ENCODE measurements around the gene CBARP. TPM values are rescaled to one million over a fixed set of nuclear protein-coding genes. Genes with fewer than 3 reads are reported as not detected.

Gene CBARP
- polyA plus RNA-seq, 1 experiment, result 1.6 TPM

DNA sequence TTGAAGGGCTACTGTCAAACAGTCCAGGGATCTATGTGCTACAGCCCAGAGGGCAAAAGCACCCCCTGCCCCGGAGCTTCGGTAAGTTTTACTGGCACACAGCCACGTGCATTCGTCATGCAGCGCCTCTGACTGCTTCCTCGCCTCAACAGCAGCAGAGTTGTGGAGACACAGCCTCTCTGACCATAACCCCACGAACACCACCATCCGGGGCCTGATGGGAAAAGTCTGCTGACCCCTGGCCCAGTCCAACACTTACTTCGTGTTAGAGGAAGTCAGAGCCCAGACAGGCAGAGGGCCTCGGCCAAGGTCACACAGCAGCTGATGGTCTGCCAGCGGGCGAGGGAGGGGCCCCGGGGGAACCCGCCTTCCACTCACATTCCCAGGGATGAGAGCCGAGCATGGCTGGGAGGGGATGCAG lies 5.1 kb downstream of the CBARP start:
- POLR2A ChIA-PET, result interaction anchor here (0.6 kb wide), 1 partner anchor 37 kb away, joined by 13 read pairs; no protein-coding TSS in a partner anchor
- CTCF ChIA-PET, result interaction anchor here (0.9 to 1.8 kb wide), 2 partner anchors 9 to 12 kb away, joined by 3 to 8 read pairs; no protein-coding TSS in a partner anchor
- no peaks in the 10 kb centered on the region for H3K27me3 ChIP-seq (ENCODE audit: control insufficient read depth, insufficient read depth, low read length)
- H3K36me3 ChIP-seq (ENCODE audit: control insufficient read depth, insufficient read depth, low read length), result peaks cover 10% of the 10 kb centered on the region
- TF ChIP-seq, protein P1, sequence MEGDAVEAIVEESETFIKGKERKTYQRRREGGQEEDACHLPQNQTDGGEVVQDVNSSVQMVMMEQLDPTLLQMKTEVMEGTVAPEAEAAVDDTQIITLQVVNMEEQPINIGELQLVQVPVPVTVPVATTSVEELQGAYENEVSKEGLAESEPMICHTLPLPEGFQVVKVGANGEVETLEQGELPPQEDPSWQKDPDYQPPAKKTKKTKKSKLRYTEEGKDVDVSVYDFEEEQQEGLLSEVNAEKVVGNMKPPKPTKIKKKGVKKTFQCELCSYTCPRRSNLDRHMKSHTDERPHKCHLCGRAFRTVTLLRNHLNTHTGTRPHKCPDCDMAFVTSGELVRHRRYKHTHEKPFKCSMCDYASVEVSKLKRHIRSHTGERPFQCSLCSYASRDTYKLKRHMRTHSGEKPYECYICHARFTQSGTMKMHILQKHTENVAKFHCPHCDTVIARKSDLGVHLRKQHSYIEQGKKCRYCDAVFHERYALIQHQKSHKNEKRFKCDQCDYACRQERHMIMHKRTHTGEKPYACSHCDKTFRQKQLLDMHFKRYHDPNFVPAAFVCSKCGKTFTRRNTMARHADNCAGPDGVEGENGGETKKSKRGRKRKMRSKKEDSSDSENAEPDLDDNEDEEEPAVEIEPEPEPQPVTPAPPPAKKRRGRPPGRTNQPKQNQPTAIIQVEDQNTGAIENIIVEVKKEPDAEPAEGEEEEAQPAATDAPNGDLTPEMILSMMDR (IDR thresholded peaks at IDR 0.05; ENCODE audit: insufficient read depth, low read depth, low read length), result no peak
- no peak overlapping the region for H3K4me3 ChIP-seq (ENCODE audit: low read depth, low read length)
- DNase-seq (ENCODE audit: low read depth), result no peak

DNA sequence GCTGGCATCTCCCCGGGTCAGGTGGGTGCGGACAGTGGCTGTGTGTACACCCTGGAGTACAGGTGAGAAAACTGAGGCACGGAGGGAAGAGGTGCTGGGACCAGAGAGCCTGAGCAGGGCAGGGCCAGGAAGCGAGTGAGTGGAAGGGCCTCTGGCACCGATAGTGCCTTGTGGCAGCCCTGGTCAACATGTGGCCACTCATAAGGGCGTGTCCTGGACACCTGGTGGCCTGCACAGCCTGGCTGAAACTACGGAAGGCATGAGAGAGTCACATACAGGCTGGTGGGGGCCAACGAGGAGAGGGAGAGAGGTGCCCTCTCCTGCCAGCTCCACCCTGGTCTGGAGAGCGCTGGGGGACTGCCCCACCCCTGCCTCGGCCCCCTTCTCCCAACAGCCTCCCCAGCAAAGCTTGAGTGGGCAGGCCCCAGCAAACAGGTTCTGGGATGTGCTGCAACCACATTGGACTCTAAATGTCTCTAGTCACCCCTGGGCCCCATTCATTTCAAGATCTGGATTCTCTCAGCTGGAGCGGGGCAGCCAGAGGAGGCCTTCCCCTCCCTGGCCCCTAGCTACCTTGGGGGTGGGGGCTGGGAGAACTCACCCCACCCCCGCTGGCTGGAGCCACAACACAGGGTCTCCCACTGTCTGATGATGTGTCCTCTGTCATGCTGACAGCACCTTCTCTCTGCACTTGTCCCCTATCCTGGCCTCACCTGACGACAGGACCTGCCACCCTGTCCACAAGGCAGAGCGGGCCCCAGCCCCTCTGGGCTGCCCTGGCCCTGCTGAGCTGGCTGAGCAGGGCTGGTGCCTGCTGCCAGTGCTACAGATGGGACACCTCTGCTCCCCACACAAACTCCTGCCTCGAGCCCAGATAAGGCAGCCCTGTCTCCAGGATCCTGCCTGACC lies 5.8 kb downstream of the CBARP start:
- no peak overlapping the region for H3K4me3 ChIP-seq (ENCODE audit: low read depth, low read length)
- no peak for DNase-seq (ENCODE audit: low read depth)
- TF ChIP-seq, protein P1 (IDR thresholded peaks at IDR 0.05; ENCODE audit: insufficient read depth, low read depth, low read length), result no peak
- H3K27me3 ChIP-seq (ENCODE audit: control insufficient read depth, insufficient read depth, low read length), result no peaks in the 10 kb centered on the region
- peaks cover 10% of the 10 kb centered on the region for H3K36me3 ChIP-seq (ENCODE audit: control insufficient read depth, insufficient read depth, low read length)
- POLR2A ChIA-PET, result interaction anchor here (0.6 kb wide), 1 partner anchor 38 kb away, joined by 13 read pairs; no protein-coding TSS in a partner anchor
- CTCF ChIA-PET, result interaction anchor here (0.9 to 1.8 kb wide), 2 partner anchors 9 to 11 kb away, joined by 3 to 8 read pairs; no protein-coding TSS in a partner anchor

- DNase-seq (ENCODE audit: low read depth), result no peak
- CTCF ChIA-PET, result interaction anchor here (0.9 kb wide), 1 partner anchor 10 kb away, joined by 3 read pairs; no protein-coding TSS in a partner anchor
- H3K36me3 ChIP-seq (ENCODE audit: control insufficient read depth, insufficient read depth, low read length), result peaks cover 18% of the 10 kb centered on the region
- POLR2A ChIA-PET, result no interaction called here
- no peaks in the 10 kb centered on the region for H3K27me3 ChIP-seq (ENCODE audit: control insufficient read depth, insufficient read depth, low read length)
- no peak overlapping the region for H3K4me3 ChIP-seq (ENCODE audit: low read depth, low read length)
- TF ChIP-seq, protein P1 (IDR thresholded peaks at IDR 0.05; ENCODE audit: insufficient read depth, low read depth, low read length), result no peak
Measured at GRCh38 chr19:1230783-1231489, 6.9 kb downstream of the CBARP start.

GRCh38 chr19:1229924-1230782 lies 7.7 kb downstream of the CBARP start:
- TF ChIP-seq, protein P1 (IDR thresholded peaks at IDR 0.05; ENCODE audit: insufficient read depth, low read depth, low read length), result no peak
- ChIA-PET POLR2A (no interaction called here), CTCF (interaction anchor here (0.9 kb wide), 1 partner anchor 9 kb away, joined by 3 read pairs; no protein-coding TSS in a partner anchor)

More at GRCh38 chr19:1229924-1230782, 7.7 kb downstream of the CBARP start:
- no peak for DNase-seq (ENCODE audit: low read depth)
- Histone ChIP-seq H3K4me3 (ENCODE audit: low read depth, low read length) (no peak overlapping the region), H3K27me3 (ENCODE audit: control insufficient read depth, insufficient read depth, low read length) (no peaks in the 10 kb centered on the region), H3K36me3 (ENCODE audit: control insufficient read depth, insufficient read depth, low read length) (peaks cover 15% of the 10 kb centered on the region)
